Activated naive CD4-positive, alpha-beta T cell treated with anti-CD3 and anti-CD28 coated beads for 36 hours (primary cell): Measurements from ENCODE around the gene FAM163A. TPM values are rescaled to one million over a fixed set of nuclear protein-coding genes. Genes with fewer than 3 reads are reported as not detected.
A peak's percentile ranks its signal among the peaks of the same experiment; 100 is the strongest.

Experiments used
- CTCF ChIA-PET: fragments of 350-600 bp; sonication (Branson Sonifier 250); formaldehyde crosslinking; loops from one replicate; lab custom pipeline; 2021; ENCODE audit warnings: antibody characterized with exemption; lab: Charles Lee
- DNase-seq: peaks from one replicate; pipeline ENCODE4 v3.0.0-alpha.2; 2020
- H3K27ac Mint-ChIP-seq: one replicate; pipeline ENCODE4 v1.8.0; 2021; ENCODE audit warnings: mild to moderate bottlenecking, mixed read lengths
- H3K27me3 Mint-ChIP-seq: one replicate; pipeline ENCODE4 v1.8.0; 2021; ENCODE audit warnings: low read depth, mixed read lengths
- H3K36me3 Mint-ChIP-seq: one replicate; pipeline ENCODE4 v1.8.0; 2021; ENCODE audit warnings: low read depth, mixed read lengths
- H3K4me1 Mint-ChIP-seq: one replicate; pipeline ENCODE4 v1.8.0; 2021; ENCODE audit warnings: low read depth, mixed read lengths
- H3K4me3 Mint-ChIP-seq: one replicate; pipeline ENCODE4 v1.8.0; 2021; ENCODE audit warnings: mild to moderate bottlenecking, moderate library complexity, mixed read lengths
- H3K9me3 Mint-ChIP-seq: one replicate; pipeline ENCODE4 v1.8.0; 2021; ENCODE audit warnings: mixed read lengths
- intact Hi-C: fragments of 100-400 bp; cut with micrococcal nuclease; formaldehyde crosslinking; loops from one replicate; pipeline ENCODE4 v1.15.1; 2023
- total RNA-seq, 2 experiments: library from RNA; stranded (reverse); gene quantifications; one replicate each; pipeline ENCODE4 v1.2.3, GENCODE V29; 2021

Gene FAM163A
- total RNA-seq, 2 experiments from 2014 or later, result 0.10 TPM; not detected in 1

- Mint-ChIP-seq H3K27me3 (no peaks in the 10 kb centered on the region), H3K4me1 (peaks cover 10% of the 10 kb centered on the region), H3K27ac (no peak overlapping the region), H3K4me3 (no peak overlapping the region), H3K9me3 (no peaks in the 10 kb centered on the region), H3K36me3 (no peaks in the 10 kb centered on the region)
- intact Hi-C loops, result loop anchor here (1.0 to 10.0 kb wide), 6 partner anchors 99 to 1035 kb away; partner anchors contain the start of gene AXDND1
- CTCF ChIA-PET, result interaction anchor here (0.5 to 18.5 kb wide), 49 partner anchors 8 to 1267 kb away, joined by 3 to 771 read pairs (median 4); no protein-coding TSS in a partner anchor
- DNase-seq, result peak; percentile 81
Observed at GRCh38 chr1:179809506-179810366, 66.6 kb downstream of the FAM163A start.

DNA sequence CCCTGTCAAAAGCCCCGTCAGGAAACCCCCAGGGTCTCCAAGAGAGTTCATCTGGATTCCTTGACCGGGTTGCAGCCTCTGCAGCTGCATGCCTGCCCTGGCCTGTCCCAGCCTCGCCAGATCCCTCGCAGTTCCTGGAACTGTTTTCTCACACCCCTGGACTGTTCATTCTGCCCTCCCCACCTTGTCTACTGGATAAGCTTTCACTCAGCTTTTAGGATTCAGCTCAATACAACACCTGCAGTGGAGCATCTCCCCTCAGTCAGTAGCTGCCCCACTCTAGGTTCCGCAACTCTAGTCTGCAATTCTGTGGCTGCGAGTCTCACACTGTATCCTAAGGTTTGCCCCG, 67.2 kb downstream of the FAM163A start:
- intact Hi-C loops, result loop anchor here (1.0 to 10.0 kb wide), 5 partner anchors 100 to 1036 kb away; partner anchors contain the start of gene AXDND1
- no peaks in the 10 kb centered on the region for H3K27me3 Mint-ChIP-seq
- no peak overlapping the region for H3K27ac Mint-ChIP-seq
- CTCF ChIA-PET, result interaction anchor here (0.7 to 18.5 kb wide), 45 partner anchors 8 to 1268 kb away, joined by 3 to 771 read pairs (median 4); no protein-coding TSS in a partner anchor
- H3K4me1 Mint-ChIP-seq, result peaks cover 16% of the 10 kb centered on the region
- no peak for DNase-seq
- no peaks in the 10 kb centered on the region for H3K36me3 Mint-ChIP-seq
- H3K4me3 Mint-ChIP-seq, result no peak overlapping the region
- no peaks in the 10 kb centered on the region for H3K9me3 Mint-ChIP-seq

DNA sequence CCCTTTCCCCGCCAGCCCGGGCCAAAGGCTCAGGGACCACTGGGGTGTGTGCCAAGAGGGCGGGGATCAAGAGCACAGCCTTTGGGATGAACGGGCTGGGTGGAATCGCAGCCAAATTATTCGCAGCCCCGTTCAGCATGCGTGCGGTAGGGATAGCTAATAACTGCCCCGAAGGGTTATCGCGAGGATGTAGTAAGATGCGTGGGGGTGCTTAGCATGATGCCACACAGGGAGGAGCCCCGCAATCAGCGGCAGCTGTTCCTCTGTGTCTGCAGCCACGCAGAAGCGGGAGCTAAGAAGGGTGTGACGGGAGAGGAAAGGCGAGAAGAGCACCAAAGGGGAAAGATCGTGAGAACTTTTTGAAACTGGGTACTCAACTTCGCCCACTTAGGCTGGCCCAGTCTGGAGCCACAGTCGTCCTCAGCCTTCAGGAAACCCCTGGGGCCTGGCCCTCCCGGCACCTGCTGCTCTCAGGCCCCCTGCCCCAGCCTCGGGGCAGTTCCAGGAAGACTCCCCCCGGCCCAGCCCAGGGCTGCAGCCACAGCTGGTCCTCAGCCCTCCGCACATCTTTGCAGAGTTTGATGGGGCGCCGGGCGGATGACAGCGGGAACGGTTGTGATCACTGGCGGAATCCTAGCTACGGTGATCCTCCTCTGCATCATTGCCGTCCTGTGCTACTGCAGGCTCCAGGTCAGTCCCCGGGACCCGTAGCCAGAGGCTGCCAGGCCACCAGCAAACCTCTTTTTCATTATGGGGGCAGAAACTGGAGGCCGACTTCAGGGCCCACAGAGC, 69.6 kb downstream of the FAM163A start:
- Mint-ChIP-seq H3K36me3 (no peaks in the 10 kb centered on the region), H3K9me3 (no peaks in the 10 kb centered on the region), H3K27me3 (no peaks in the 10 kb centered on the region), H3K4me3 (no peak overlapping the region), H3K27ac (no peak overlapping the region), H3K4me1 (peaks cover 22% of the 10 kb centered on the region)
- DNase-seq, result no peak
- intact Hi-C loops, result loop anchor here (5.0 to 10.0 kb wide), 3 partner anchors 215 to 1038 kb away; partner anchors contain the start of gene AXDND1
- CTCF ChIA-PET, result interaction anchor here (1.2 to 18.5 kb wide), 5 partner anchors 11 to 926 kb away, joined by 3 to 771 read pairs (median 25); no protein-coding TSS in a partner anchor

- CTCF ChIA-PET, result interaction anchor here (0.6 to 18.5 kb wide), 53 partner anchors 8 to 927 kb away, joined by 3 to 771 read pairs (median 5); partner anchors contain the start of gene FAM163A
- Mint-ChIP-seq H3K36me3 (no peaks in the 10 kb centered on the region), H3K27ac (no peak overlapping the region), H3K9me3 (no peaks in the 10 kb centered on the region), H3K4me1 (peaks cover 22% of the 10 kb centered on the region), H3K4me3 (peak overlapping the region; percentile 88), H3K27me3 (no peaks in the 10 kb centered on the region)
- intact Hi-C loops, result loop anchor here (1.0 to 10.0 kb wide), 11 partner anchors 18 to 1039 kb away; partner anchors contain the start of genes AXDND1 and CEP350
- DNase-seq, result no peak
Observed at GRCh38 chr1:179813626-179814545, 70.8 kb downstream of the FAM163A start.

DNA sequence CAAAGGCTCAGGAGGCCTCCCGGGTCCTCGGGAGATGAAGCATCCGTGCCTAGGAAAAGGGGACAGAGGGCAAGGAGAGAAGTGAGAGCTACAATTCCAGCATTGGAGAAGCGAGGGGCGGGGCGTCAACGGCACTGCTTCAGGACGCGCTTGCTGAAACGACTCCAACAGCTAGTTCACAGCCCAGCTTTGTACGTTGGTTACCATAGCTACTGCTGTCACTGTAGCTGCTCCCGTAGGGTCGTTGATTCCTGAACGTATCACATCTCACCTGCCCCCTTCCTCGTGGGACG, 71.4 kb downstream of the FAM163A start:
- no peak for DNase-seq
- H3K36me3 Mint-ChIP-seq, result no peaks in the 10 kb centered on the region
- H3K27me3 Mint-ChIP-seq, result no peaks in the 10 kb centered on the region
- H3K27ac Mint-ChIP-seq, result peak overlapping the region; percentile 54
- no peaks in the 10 kb centered on the region for H3K9me3 Mint-ChIP-seq
- peaks cover 22% of the 10 kb centered on the region for H3K4me1 Mint-ChIP-seq
- intact Hi-C loops, result loop anchor here (1.0 to 10.0 kb wide), 11 partner anchors 18 to 1040 kb away; partner anchors contain the start of genes AXDND1 and CEP350
- peak overlapping the region; percentile 88 for H3K4me3 Mint-ChIP-seq
- CTCF ChIA-PET, result interaction anchor here (0.6 to 18.5 kb wide), 62 partner anchors 9 to 698 kb away, joined by 3 to 771 read pairs (median 4); partner anchors contain the start of gene FAM163A

GRCh38 chr1:179815641-179816040, 72.5 kb downstream of the FAM163A start:
- intact Hi-C loops, result loop anchor here (1.0 to 10.0 kb wide), 3 partner anchors 339 to 1041 kb away; partner anchors contain the start of genes AXDND1 and QSOX1
- Mint-ChIP-seq H3K9me3 (no peaks in the 10 kb centered on the region), H3K4me1 (peaks cover 18% of the 10 kb centered on the region), H3K27me3 (no peaks in the 10 kb centered on the region), H3K36me3 (no peaks in the 10 kb centered on the region), H3K27ac (peak overlapping the region; percentile 27), H3K4me3 (peak overlapping the region; percentile 88)
- DNase-seq, result no peak
- CTCF ChIA-PET, result interaction anchor here (0.6 to 18.5 kb wide), 23 partner anchors 12 to 498 kb away, joined by 3 to 771 read pairs (median 6); no protein-coding TSS in a partner anchor

DNA sequence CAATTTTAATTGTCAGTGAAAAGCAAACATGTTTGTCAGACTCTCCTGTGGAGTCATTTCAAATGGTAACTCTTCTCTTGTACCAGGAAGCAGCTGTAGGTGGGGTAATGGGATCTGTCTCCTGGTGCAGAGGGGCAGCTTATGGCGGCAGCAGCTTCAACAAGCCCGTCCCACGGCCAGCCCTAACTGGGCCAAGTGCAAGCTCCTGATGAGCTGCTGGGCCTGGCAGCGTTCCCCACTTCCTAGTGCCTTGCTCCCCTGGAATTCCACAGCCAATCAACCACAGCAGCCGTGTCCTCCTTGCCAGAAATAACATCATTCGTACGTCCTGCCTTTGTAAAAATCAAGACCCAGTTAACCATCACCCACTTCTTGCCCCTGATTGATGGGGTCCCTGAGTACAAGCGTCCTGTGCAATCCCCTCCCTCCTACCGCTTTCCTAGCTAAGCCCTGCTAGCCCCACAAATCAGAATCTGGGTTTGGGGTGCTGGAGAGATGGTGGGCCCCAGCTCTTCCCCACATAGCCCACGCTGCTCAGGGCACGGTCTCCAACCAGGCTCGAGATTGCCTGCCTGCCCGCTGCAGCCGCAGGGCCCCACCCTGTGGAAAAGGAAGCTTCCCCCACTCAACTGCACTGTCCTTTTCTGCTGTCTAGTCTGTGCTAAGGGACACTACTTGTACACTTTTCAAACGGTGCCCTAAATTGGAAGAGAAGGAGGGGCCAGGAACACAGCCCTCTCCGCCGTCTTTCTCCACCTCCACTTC, 73.3 kb downstream of the FAM163A start:
- Mint-ChIP-seq H3K27me3 (no peaks in the 10 kb centered on the region), H3K36me3 (no peaks in the 10 kb centered on the region), H3K9me3 (no peaks in the 10 kb centered on the region), H3K27ac (no peak overlapping the region), H3K4me3 (peak overlapping the region; percentile 88), H3K4me1 (peaks cover 18% of the 10 kb centered on the region)
- CTCF ChIA-PET, result interaction anchor here (0.6 to 18.5 kb wide), 3 partner anchors 26 to 114 kb away, joined by 3 to 771 read pairs (median 4); no protein-coding TSS in a partner anchor
- no peak for DNase-seq
- intact Hi-C loops, result loop anchor here (10.0 kb wide), 2 partner anchors 452 to 1042 kb away; partner anchors contain the start of gene AXDND1

DNA sequence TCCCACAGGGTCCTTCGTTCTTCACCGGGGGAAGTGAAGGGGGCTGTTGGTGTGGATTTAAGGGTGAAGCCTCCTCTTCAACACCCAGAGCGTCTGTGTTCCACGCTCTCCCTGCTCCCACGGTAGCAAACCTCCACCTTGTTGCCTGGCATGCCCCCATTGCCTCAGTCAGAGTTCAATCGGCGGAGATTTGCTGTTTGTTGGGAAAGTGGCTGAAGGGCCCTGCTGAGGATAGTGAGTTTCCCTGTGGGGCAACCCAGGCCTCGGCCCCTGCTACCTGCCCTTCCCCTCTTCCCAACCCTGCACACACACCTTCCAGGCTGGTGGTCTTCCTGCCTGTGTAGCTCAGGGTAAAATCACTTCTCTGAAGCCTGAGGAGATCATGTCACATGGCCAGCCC, 74.0 kb downstream of the FAM163A start:
- no peaks in the 10 kb centered on the region for H3K9me3 Mint-ChIP-seq
- CTCF ChIA-PET, result interaction anchor here (18.5 kb wide), 1 partner anchor 114 kb away, joined by 771 read pairs; no protein-coding TSS in a partner anchor
- no peak for DNase-seq
- no peaks in the 10 kb centered on the region for H3K36me3 Mint-ChIP-seq
- intact Hi-C loops, result loop anchor here (10.0 kb wide), 2 partner anchors 452 to 1042 kb away; partner anchors contain the start of gene AXDND1
- H3K4me1 Mint-ChIP-seq, result peaks cover 18% of the 10 kb centered on the region
- H3K4me3 Mint-ChIP-seq, result no peak overlapping the region
- H3K27me3 Mint-ChIP-seq, result no peaks in the 10 kb centered on the region
- H3K27ac Mint-ChIP-seq, result no peak overlapping the region

- no peak for DNase-seq
- H3K4me3 Mint-ChIP-seq, result no peak overlapping the region
- intact Hi-C loops, result loop anchor here (10.0 kb wide), 2 partner anchors 453 to 1043 kb away; partner anchors contain the start of gene AXDND1
- CTCF ChIA-PET, result interaction anchor here (0.9 to 18.5 kb wide), 5 partner anchors 8 to 151 kb away, joined by 3 to 771 read pairs (median 3); no protein-coding TSS in a partner anchor
- H3K9me3 Mint-ChIP-seq, result no peaks in the 10 kb centered on the region
- H3K27me3 Mint-ChIP-seq, result no peaks in the 10 kb centered on the region
- H3K4me1 Mint-ChIP-seq, result peaks cover 18% of the 10 kb centered on the region
- H3K27ac Mint-ChIP-seq, result no peak overlapping the region
- no peaks in the 10 kb centered on the region for H3K36me3 Mint-ChIP-seq
Observed at GRCh38 chr1:179817789-179818188, 74.7 kb downstream of the FAM163A start.

DNA sequence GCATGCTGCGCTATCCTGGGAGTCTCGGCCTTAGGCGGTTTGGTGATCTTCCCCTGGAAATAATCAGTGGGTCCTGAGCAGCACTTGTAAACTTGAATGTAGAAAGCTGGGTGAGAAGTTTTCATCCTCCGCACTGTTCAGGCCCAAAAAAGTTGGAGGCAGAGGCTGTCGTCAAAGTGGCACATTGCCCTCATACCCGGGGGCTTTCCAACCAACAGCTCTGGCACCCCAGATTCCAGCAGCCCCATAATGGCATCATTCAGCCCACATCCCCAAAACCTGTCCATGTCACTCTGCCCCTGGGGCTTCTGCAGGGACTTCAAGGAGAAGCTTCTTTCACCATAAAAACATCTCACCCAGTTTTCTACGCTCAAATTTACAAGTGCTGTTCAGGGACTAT, 75.2 kb downstream of the FAM163A start:
- Mint-ChIP-seq H3K9me3 (no peaks in the 10 kb centered on the region), H3K36me3 (no peaks in the 10 kb centered on the region), H3K27ac (no peak overlapping the region), H3K4me1 (peaks cover 18% of the 10 kb centered on the region), H3K27me3 (no peaks in the 10 kb centered on the region), H3K4me3 (no peak overlapping the region)
- intact Hi-C loops, result loop anchor here (10.0 kb wide), 2 partner anchors 453 to 1043 kb away; partner anchors contain the start of gene AXDND1
- no peak for DNase-seq
- CTCF ChIA-PET, result interaction anchor here (0.6 to 18.5 kb wide), 6 partner anchors 8 to 151 kb away, joined by 3 to 771 read pairs (median 3); no protein-coding TSS in a partner anchor
